H1 (cell line): ENCODE measurements around the gene MRGPRE.

ENCODE experiments used
- CREB1 ChIP-seq: IDR thresholded peaks from 2 replicates; pipeline ENCODE4 v1.6.1; 2012; ENCODE audit warnings: inconsistent platforms
- CTCF ChIP-seq, 3 experiments: IDR thresholded peaks; 1 replicate in 2 of 3; 2 replicates in 1 of 3; pipeline versions ENCODE4 v1.5.1 to v1.6.1; 2011; ENCODE audit warnings: low read length in 3 of 3, mild to moderate bottlenecking in 3 of 3, inconsistent platforms in 2 of 3, low read depth in 1 of 3, moderate library complexity in 1 of 3; ENCODE audit not compliant: insufficient read depth in 1 of 3; ENCODE audit errors: control extremely low read depth in 1 of 3
- EP300 ChIP-seq, 2 experiments: IDR thresholded peaks; 1 replicate in 1 of 2; 2 replicates in 1 of 2; pipeline ENCODE4 v1.6.1; 2011 to 2012; ENCODE audit warnings: low read depth in 2 of 2, low read length in 2 of 2, mild to moderate bottlenecking in 2 of 2, borderline replicate concordance in 1 of 2, inconsistent platforms in 1 of 2, moderate library complexity in 1 of 2
- POLR2A ChIP-seq, 2 experiments: IDR thresholded peaks; 1 replicate in 1 of 2; 2 replicates in 1 of 2; pipeline ENCODE4 v1.6.1; 2011; ENCODE audit warnings: low read depth in 2 of 2, low read length in 2 of 2, mild to moderate bottlenecking in 2 of 2; ENCODE audit errors: control extremely low read depth in 1 of 2
- RXRA ChIP-seq: IDR thresholded peaks from 2 replicates; pipeline ENCODE4 v1.6.1; 2011; ENCODE audit warnings: low read depth, mild to moderate bottlenecking, low read length, moderate library complexity; ENCODE audit not compliant: insufficient read depth
- ZNF274 ChIP-seq: IDR thresholded peaks from 2 replicates; pipeline ENCODE4 v1.7.0; 2012; ENCODE audit warnings: low read length, borderline replicate concordance; ENCODE audit errors: extremely low read depth

GRCh38 chr11:3206156-3206921 lies 25.9 kb downstream of the MRGPRE start:
- TF ChIP-seq POLR2A (IDR thresholded peaks at IDR 0.05; ENCODE audit: control extremely low read depth in 1 of 2, low read depth in 2 of 2, low read length in 2 of 2) (no peak), CTCF (IDR thresholded peaks at IDR 0.05; ENCODE audit: control extremely low read depth in 1 of 3, insufficient read depth in 1 of 3, low read depth in 1 of 3, low read length in 3 of 3) (no peak), CREB1 (no peak), EP300 (IDR thresholded peaks at IDR 0.05; ENCODE audit: borderline replicate concordance in 1 of 2, low read depth in 2 of 2, low read length in 2 of 2) (no peak), ZNF274 (no peak), RXRA (no peak)
